Keratinocyte (primary cell): ENCODE measurements around the gene IFNAR2.

Experiments used
- EZH2 ChIP-seq: IDR thresholded peaks from one replicate; pipeline ENCODE4 v1.6.1; 2012; ENCODE audit warnings: inconsistent platforms, mild to moderate bottlenecking, low read length, moderate library complexity
- TF ChIP-seq, protein P1 (sequence below), 3 experiments: IDR thresholded peaks in 1 of 3; conservative IDR thresholded peaks in 1 of 3; optimal IDR thresholded peaks in 1 of 3; 2 replicates in 2 of 3; 3 replicates in 1 of 3; pipeline versions ENCODE3 to v1.5.1; 2011; ENCODE audit warnings: low read length in 3 of 3, mild to moderate bottlenecking in 3 of 3, moderate library complexity in 2 of 3, control low read depth in 1 of 3, inconsistent platforms in 1 of 3; ENCODE audit not compliant: insufficient read depth in 2 of 3; ENCODE audit errors: extremely low read depth in 1 of 3

DNA sequence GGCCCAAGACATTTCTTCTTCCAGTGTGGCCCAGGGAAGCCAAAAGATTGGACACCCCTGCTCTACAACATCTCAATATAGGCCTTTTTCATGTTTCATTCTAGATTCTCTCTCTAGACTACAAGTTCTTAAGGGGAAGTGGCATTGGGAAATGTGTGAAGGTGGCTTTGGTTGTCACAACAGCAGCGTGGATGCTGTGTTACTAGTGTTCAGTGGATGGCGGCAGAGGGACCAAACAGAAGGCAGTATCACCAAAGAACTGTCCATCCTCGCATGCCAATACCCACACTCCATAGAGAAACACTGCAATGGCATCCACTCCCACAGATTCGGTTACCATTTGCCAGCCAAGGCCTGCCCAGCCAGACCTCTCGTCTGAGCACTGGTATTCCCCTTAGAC, 24.3 kb upstream of the IFNAR2 start:
- TF ChIP-seq, protein P1, sequence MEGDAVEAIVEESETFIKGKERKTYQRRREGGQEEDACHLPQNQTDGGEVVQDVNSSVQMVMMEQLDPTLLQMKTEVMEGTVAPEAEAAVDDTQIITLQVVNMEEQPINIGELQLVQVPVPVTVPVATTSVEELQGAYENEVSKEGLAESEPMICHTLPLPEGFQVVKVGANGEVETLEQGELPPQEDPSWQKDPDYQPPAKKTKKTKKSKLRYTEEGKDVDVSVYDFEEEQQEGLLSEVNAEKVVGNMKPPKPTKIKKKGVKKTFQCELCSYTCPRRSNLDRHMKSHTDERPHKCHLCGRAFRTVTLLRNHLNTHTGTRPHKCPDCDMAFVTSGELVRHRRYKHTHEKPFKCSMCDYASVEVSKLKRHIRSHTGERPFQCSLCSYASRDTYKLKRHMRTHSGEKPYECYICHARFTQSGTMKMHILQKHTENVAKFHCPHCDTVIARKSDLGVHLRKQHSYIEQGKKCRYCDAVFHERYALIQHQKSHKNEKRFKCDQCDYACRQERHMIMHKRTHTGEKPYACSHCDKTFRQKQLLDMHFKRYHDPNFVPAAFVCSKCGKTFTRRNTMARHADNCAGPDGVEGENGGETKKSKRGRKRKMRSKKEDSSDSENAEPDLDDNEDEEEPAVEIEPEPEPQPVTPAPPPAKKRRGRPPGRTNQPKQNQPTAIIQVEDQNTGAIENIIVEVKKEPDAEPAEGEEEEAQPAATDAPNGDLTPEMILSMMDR (optimal IDR thresholded peaks at IDR 0.05 in 1 of 3, IDR thresholded peaks at IDR 0.05 in 1 of 3, conservative IDR thresholded peaks at IDR 0.05 in 1 of 3; ENCODE audit: extremely low read depth in 1 of 3, insufficient read depth in 2 of 3, low read length in 3 of 3): no peak
- TF ChIP-seq EZH2: no peak
